Caco-2 (cell line): ENCODE results near the gene PLEKHA1. TPM values are rescaled to one million over a fixed set of nuclear protein-coding genes. Genes with fewer than 3 reads are reported as not detected.

Source experiments
- BruUV-seq: library from RNA; stranded (reverse); fragments of 400-500 nt; replicated peaks from 2 replicates; lab custom pipeline; 2021; lab: Mats Ljungman, UMichigan
- CTCF ChIA-PET: fragments of 300-600 bp; sonication (Branson Sonifier 250); formaldehyde crosslinking; loops from one replicate; lab custom pipeline; 2022; ENCODE audit warnings: antibody characterized with exemption; lab: Charles Lee
- POLR2A ChIA-PET: fragments of 300-600 bp; sonication (Branson Sonifier 250); formaldehyde crosslinking; loops from one replicate; lab custom pipeline; 2022; ENCODE audit warnings: antibody characterized with exemption; lab: Charles Lee
- DNase-seq, 2 experiments: peaks; one replicate each; pipeline versions ENCODE4 v3.0.0 to v3.0.0-alpha.2; 2020 to 2022
- H3K27me3 ChIP-seq: replicated peaks from 2 replicates; pipeline ENCODE4 v1.6.0; 2011; ENCODE audit warnings: low read length; ENCODE audit not compliant: control insufficient read depth, insufficient read depth
- H3K36me3 ChIP-seq: 2 replicates; pipeline ENCODE4 v1.5.1; 2011; ENCODE audit warnings: low read length; ENCODE audit not compliant: control insufficient read depth, insufficient read depth
- H3K4me1 ChIP-seq: fragments of 250-450 bp; sonication (Bioruptor Pico); 2 replicates; pipeline ENCODE4 v1.5.1; 2020; ENCODE audit warnings: mild to moderate bottlenecking
- H3K4me3 ChIP-seq: 2 replicates; pipeline ENCODE4 v1.5.1; 2011; ENCODE audit warnings: low read depth, mild to moderate bottlenecking, control low read depth, low read length
- H3K9me3 ChIP-seq: fragments of 250-450 bp; sonication (Bioruptor Pico); 2 replicates; pipeline ENCODE4 v1.5.1; 2020; ENCODE audit warnings: mild to moderate bottlenecking, moderate library complexity
- H3K27ac Mint-ChIP-seq: one replicate; pipeline ENCODE4 v1.8.0; 2022; ENCODE audit warnings: mixed read lengths; ENCODE audit not compliant: unreplicated experiment
- H3K27me3 Mint-ChIP-seq: one replicate; pipeline ENCODE4 v1.8.0; 2022; ENCODE audit warnings: mixed read lengths; ENCODE audit not compliant: insufficient read depth, unreplicated experiment
- H3K36me3 Mint-ChIP-seq: one replicate; pipeline ENCODE4 v1.8.0; 2022; ENCODE audit warnings: mild to moderate bottlenecking, mixed read lengths; ENCODE audit not compliant: insufficient read depth, unreplicated experiment
- H3K4me1 Mint-ChIP-seq: one replicate; pipeline ENCODE4 v1.8.0; 2022; ENCODE audit warnings: low read depth, mixed read lengths; ENCODE audit not compliant: unreplicated experiment
- H3K4me3 Mint-ChIP-seq: one replicate; pipeline ENCODE4 v1.8.0; 2022; ENCODE audit warnings: mild to moderate bottlenecking, moderate library complexity, mixed read lengths; ENCODE audit not compliant: unreplicated experiment
- H3K9me3 Mint-ChIP-seq: one replicate; pipeline ENCODE4 v1.8.0; 2022; ENCODE audit warnings: mixed read lengths; ENCODE audit not compliant: unreplicated experiment
- intact Hi-C: fragments of 100-400 bp; cut with micrococcal nuclease; formaldehyde crosslinking; loops from one replicate; pipeline ENCODE4 v1.10.0; 2022; ENCODE audit not compliant: unreplicated experiment
- total RNA-seq: library from RNA; stranded (reverse); gene quantifications from 2 replicates; pipeline ENCODE4 v1.2.3, GENCODE V29; 2022
- TF ChIP-seq, protein P1 (sequence below), 2 experiments: fragments of 200-600 bp in 1 of 2; IDR thresholded peaks; 1 replicate in 1 of 2; 2 replicates in 1 of 2; pipeline versions ENCODE4 v1.5.1 to v1.8.0; 2011 to 2022; ENCODE audit warnings: antibody characterized with exemption in 1 of 2, control low read depth in 1 of 2, inconsistent platforms in 1 of 2, low read depth in 1 of 2, low read length in 1 of 2, mild to moderate bottlenecking in 1 of 2, moderate library complexity in 1 of 2; ENCODE audit not compliant: insufficient read depth in 1 of 2, severe bottlenecking in 1 of 2, unreplicated experiment in 1 of 2

The PLEKHA1 gene
- total RNA-seq, 1 experiment from 2014 or later: 48.4 TPM

DNA sequence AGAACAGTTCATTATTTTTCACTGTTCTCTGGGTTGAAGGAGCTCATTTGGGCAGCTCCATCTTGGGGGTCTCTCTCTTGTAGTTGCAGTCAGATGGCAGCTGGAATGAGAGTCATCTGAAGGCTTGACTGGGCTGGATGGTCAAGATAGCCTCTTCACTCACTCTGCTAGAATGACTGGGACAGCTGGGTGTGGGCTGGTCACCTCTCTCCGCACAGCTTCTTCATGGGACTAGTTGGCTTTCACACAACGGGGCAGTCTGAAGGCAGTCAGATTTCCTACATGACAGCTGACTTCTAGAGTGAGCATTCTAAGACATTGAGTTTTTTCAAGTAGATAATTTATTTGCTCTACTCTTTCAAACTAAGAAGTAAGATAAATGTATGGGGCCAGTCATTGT, 13.1 kb downstream of the PLEKHA1 start:
- Histone ChIP-seq H3K27me3 (no peaks in the 10 kb centered on the region), H3K9me3 (no peaks in the 10 kb centered on the region), H3K36me3 (no peaks in the 10 kb centered on the region; the same call in 1 of the 2 replicates), H3K4me1 (no peaks in the 10 kb centered on the region), H3K4me3 (no peak overlapping the region)
- Mint-ChIP-seq H3K4me3 (no peak overlapping the region), H3K36me3 (peaks cover 8% of the 10 kb centered on the region), H3K9me3 (no peaks in the 10 kb centered on the region), H3K27me3 (no peaks in the 10 kb centered on the region), H3K4me1 (peaks cover 12% of the 10 kb centered on the region), H3K27ac (no peak overlapping the region)
- DNase-seq: no peak
- intact Hi-C loops: no loop called here
- CTCF ChIA-PET: no interaction called here
- TF ChIP-seq, protein P1, sequence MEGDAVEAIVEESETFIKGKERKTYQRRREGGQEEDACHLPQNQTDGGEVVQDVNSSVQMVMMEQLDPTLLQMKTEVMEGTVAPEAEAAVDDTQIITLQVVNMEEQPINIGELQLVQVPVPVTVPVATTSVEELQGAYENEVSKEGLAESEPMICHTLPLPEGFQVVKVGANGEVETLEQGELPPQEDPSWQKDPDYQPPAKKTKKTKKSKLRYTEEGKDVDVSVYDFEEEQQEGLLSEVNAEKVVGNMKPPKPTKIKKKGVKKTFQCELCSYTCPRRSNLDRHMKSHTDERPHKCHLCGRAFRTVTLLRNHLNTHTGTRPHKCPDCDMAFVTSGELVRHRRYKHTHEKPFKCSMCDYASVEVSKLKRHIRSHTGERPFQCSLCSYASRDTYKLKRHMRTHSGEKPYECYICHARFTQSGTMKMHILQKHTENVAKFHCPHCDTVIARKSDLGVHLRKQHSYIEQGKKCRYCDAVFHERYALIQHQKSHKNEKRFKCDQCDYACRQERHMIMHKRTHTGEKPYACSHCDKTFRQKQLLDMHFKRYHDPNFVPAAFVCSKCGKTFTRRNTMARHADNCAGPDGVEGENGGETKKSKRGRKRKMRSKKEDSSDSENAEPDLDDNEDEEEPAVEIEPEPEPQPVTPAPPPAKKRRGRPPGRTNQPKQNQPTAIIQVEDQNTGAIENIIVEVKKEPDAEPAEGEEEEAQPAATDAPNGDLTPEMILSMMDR (IDR thresholded peaks at IDR 0.05; ENCODE audit: insufficient read depth in 1 of 2, low read depth in 1 of 2, low read length in 1 of 2, severe bottlenecking in 1 of 2, unreplicated experiment in 1 of 2): no peak
- BruUV-seq: no TSS peak
- POLR2A ChIA-PET: no interaction called here

DNA sequence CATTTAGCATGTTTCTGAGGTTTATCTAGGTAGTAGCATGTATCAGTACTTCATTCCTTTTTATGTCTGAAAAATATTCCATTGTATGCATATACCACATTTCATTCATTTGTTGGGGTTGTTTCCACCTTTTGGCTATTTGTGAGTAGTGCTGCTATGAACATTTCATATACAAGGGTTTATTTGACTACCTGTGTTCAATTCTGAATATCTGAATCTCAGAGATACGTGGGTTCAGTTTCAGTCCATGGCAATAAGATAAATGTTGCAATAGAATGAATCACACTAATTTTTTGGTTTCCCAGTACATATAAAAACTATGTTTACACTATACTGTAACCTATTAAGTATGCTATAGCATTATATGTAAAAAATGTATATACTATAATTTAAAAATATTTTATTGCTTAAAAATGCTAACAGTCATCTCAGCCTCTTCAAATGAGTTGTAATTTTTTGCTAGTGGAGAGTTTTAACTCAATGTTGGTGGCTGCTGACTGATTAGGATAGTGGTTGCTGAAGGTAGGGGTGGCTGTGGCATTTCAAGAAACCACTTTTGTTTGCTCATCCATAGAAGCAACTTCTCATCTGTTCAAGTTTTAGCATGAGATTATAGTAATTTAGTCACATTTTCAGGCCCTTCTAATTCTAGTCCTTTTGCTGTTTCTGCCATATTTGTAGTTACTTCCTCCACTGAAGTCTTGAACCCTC, 13.9 kb downstream of the PLEKHA1 start:
- CTCF ChIA-PET: no interaction called here
- Histone ChIP-seq H3K4me3 (no peak overlapping the region), H3K36me3 (no peaks in the 10 kb centered on the region; the same call in 1 of the 2 replicates), H3K9me3 (no peaks in the 10 kb centered on the region), H3K27me3 (no peaks in the 10 kb centered on the region), H3K4me1 (no peaks in the 10 kb centered on the region)
- intact Hi-C loops: no loop called here
- TF ChIP-seq, protein P1 (IDR thresholded peaks at IDR 0.05; ENCODE audit: insufficient read depth in 1 of 2, low read depth in 1 of 2, low read length in 1 of 2, severe bottlenecking in 1 of 2, unreplicated experiment in 1 of 2): no peak
- no peak for DNase-seq
- Mint-ChIP-seq H3K27me3 (no peaks in the 10 kb centered on the region), H3K27ac (no peak overlapping the region), H3K4me3 (no peak overlapping the region), H3K36me3 (peaks cover 8% of the 10 kb centered on the region), H3K4me1 (peaks cover 12% of the 10 kb centered on the region), H3K9me3 (no peaks in the 10 kb centered on the region)
- POLR2A ChIA-PET: no interaction called here
- no TSS peak for BruUV-seq

DNA sequence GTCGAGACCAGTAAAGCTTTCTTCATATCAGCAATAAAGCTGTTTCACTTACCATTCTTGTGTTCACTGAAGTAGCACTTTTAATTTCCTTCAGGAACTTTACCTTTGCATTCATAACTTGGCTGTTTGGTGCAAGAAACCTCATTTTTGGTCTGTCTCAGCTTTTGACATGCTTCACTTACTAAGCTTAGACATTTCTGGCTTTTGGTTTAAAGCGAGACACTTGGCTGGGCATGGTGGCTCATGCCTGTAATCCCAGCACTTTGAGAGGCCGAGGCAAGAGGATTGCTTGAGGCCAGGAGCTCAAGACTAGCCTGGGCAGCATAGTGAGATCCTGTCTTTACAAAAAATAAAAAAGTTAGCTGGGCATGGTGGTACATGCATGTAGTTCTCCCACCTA, 15.8 kb downstream of the PLEKHA1 start:
- Histone ChIP-seq H3K9me3 (no peaks in the 10 kb centered on the region), H3K27me3 (no peaks in the 10 kb centered on the region), H3K36me3 (no peaks in the 10 kb centered on the region; the same call in 1 of the 2 replicates), H3K4me1 (no peaks in the 10 kb centered on the region), H3K4me3 (no peak overlapping the region)
- DNase-seq: no peak
- Mint-ChIP-seq H3K9me3 (no peaks in the 10 kb centered on the region), H3K4me1 (peaks cover 12% of the 10 kb centered on the region), H3K4me3 (no peak overlapping the region), H3K27ac (no peak overlapping the region), H3K27me3 (no peaks in the 10 kb centered on the region), H3K36me3 (peaks cover 8% of the 10 kb centered on the region)
- ChIA-PET POLR2A (interaction anchor here (1.5 kb wide), 1 partner anchor 16 kb away, joined by 4 read pairs; the partner anchor contains the start of gene PLEKHA1), CTCF (no interaction called here)
- TF ChIP-seq, protein P1 (IDR thresholded peaks at IDR 0.05; ENCODE audit: insufficient read depth in 1 of 2, low read depth in 1 of 2, low read length in 1 of 2, severe bottlenecking in 1 of 2, unreplicated experiment in 1 of 2): no peak
- no TSS peak for BruUV-seq
- intact Hi-C loops: no loop called here
